NCI-H345 (cell line): ENCODE measurements around the gene CPOX.

ENCODE experiments used
- DNase-seq: peaks from one replicate; lab custom pipeline; 2025; lab: John Stamatoyannopoulos, UW

Gene CPOX

GRCh38 chr3:98596087-98596486 is 2.7 kb upstream of the CPOX start:
- DNase-seq = no peak

- no peak for DNase-seq
Observed at GRCh38 chr3:98594628-98595324, 1.4 kb upstream of the CPOX start.

- no peak for DNase-seq
Observed at GRCh38 chr3:98592345-98592935, 971 bp downstream of the CPOX start.

GRCh38 chr3:98589331-98590036 is 3.9 kb downstream of the CPOX start:
- DNase-seq = no peak

- no peak for DNase-seq
Observed at GRCh38 chr3:98588065-98588464, 5.3 kb downstream of the CPOX start.

GRCh38 chr3:98587654-98588053 is 5.8 kb downstream of the CPOX start:
- no peak for DNase-seq

- no peak for DNase-seq
Observed at GRCh38 chr3:98584547-98584946, 8.9 kb downstream of the CPOX start.

GRCh38 chr3:98583766-98584165 is 9.6 kb downstream of the CPOX start:
- DNase-seq = no peak

GRCh38 chr3:98582042-98582441 is 11.4 kb downstream of the CPOX start:
- no peak for DNase-seq

- no peak for DNase-seq
Observed at GRCh38 chr3:98581474-98581873, 11.9 kb downstream of the CPOX start.

GRCh38 chr3:98580401-98581386 is 12.7 kb downstream of the CPOX start:
- DNase-seq = no peak

- no peak for DNase-seq
Observed at GRCh38 chr3:98577178-98577895, 16.1 kb downstream of the CPOX start.

- no peak for DNase-seq
Observed at GRCh38 chr3:98574132-98574531, 19.3 kb downstream of the CPOX start.

- DNase-seq = no peak
Observed at GRCh38 chr3:98573181-98573728, 20.2 kb downstream of the CPOX start.

GRCh38 chr3:98568402-98568801 is 25.0 kb downstream of the CPOX start:
- no peak for DNase-seq

GRCh38 chr3:98567666-98568270 is 25.6 kb downstream of the CPOX start:
- no peak for DNase-seq

GRCh38 chr3:98565843-98566242 is 27.6 kb downstream of the CPOX start:
- no peak for DNase-seq

- DNase-seq = no peak
Observed at GRCh38 chr3:98565237-98565643, 28.2 kb downstream of the CPOX start.

GRCh38 chr3:98564282-98565005 is 29.0 kb downstream of the CPOX start:
- no peak for DNase-seq

GRCh38 chr3:98563661-98564281 is 29.6 kb downstream of the CPOX start:
- DNase-seq = no peak
